ENCODE results near the gene C17orf100.

The C17orf100 gene

DNA sequence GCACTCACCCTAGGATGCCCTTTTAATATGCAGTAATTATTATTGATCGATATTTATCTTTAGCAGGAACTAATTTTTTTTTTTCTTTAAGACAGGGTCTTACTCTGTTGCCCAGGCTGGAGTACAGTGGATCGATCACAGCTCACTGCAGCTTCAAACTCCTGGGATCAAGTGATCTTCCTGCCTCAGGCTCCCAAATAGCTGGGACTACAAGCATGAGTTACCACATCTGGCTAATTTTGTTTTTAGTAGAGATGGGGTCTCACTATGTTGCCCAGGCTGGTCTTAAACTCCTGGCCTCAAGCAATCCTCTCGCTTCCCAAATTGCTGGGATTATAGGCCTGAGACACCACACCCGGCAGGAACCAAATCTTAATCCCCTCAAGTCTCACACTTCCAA is 40.3 kb upstream of the C17orf100 start:
- Histone ChIP-seq H3K4me1 (ENCODE audit: insufficient read depth, low read length, poor library complexity, severe bottlenecking) (no peaks in the 10 kb centered on the region), H3K27me3 (ENCODE audit: insufficient read depth, low read length, poor library complexity, severe bottlenecking) (no peaks in the 10 kb centered on the region), H2AFZ (ENCODE audit: low read length) (no peak overlapping the region), H3K9me3 (ENCODE audit: insufficient read depth, low read depth, low read length) (no peaks in the 10 kb centered on the region), H3K79me2 (ENCODE audit: insufficient read depth, low read length) (no peaks in the 10 kb centered on the region), H3K4me3 (ENCODE audit: low read length, poor library complexity, severe bottlenecking) (no peak overlapping the region), H3K36me3 (ENCODE audit: insufficient read depth, low read length) (peaks cover 46% of the 10 kb centered on the region; the same call in 1 of the 2 replicates), H3K9ac (ENCODE audit: low read depth, low read length, poor library complexity, severe bottlenecking) (no peak overlapping the region), H3K9me2 (replicated peaks; ENCODE audit: low read depth, low read length) (no peaks in the 10 kb centered on the region), H3K4me2 (ENCODE audit: low read depth, low read length, poor library complexity, severe bottlenecking) (no peak overlapping the region), H4K20me1 (ENCODE audit: insufficient read depth, low read length, poor library complexity, severe bottlenecking) (no peaks in the 10 kb centered on the region), H3F3A (ENCODE audit: low read depth) (no peaks in the 10 kb centered on the region)
- TF ChIP-seq, protein P1, sequence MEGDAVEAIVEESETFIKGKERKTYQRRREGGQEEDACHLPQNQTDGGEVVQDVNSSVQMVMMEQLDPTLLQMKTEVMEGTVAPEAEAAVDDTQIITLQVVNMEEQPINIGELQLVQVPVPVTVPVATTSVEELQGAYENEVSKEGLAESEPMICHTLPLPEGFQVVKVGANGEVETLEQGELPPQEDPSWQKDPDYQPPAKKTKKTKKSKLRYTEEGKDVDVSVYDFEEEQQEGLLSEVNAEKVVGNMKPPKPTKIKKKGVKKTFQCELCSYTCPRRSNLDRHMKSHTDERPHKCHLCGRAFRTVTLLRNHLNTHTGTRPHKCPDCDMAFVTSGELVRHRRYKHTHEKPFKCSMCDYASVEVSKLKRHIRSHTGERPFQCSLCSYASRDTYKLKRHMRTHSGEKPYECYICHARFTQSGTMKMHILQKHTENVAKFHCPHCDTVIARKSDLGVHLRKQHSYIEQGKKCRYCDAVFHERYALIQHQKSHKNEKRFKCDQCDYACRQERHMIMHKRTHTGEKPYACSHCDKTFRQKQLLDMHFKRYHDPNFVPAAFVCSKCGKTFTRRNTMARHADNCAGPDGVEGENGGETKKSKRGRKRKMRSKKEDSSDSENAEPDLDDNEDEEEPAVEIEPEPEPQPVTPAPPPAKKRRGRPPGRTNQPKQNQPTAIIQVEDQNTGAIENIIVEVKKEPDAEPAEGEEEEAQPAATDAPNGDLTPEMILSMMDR (conservative IDR thresholded peaks at IDR 0.05; ENCODE audit: low read length): no peak
- no peak for TF ChIP-seq EZH2phosphoT487 (IDR thresholded peaks at IDR 0.05; ENCODE audit: borderline replicate concordance)

DNA sequence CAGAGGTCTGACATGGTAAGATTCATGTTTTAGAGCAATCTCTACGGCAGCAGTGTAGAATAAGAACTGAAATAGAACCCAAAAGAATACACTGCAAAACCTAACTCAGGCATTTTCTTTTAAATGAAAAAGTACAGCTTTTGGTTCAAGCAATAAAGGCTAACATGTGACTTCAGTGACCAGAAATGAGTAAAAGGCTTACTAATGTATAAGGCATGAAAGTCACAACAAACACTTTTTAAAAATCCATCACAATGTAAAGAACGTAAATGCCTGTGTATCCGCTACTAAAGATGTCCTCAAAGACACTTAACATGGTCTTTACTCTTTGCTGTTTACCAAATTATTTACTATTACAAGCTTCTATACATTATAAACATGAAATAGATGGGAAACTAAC is 27.6 kb upstream of the C17orf100 start:
- H3K4me2 ChIP-seq (ENCODE audit: low read depth, low read length, poor library complexity, severe bottlenecking): no peak overlapping the region
- H3K4me1 ChIP-seq (ENCODE audit: insufficient read depth, low read length, poor library complexity, severe bottlenecking): no peaks in the 10 kb centered on the region
- H3K9ac ChIP-seq (ENCODE audit: low read depth, low read length, poor library complexity, severe bottlenecking): no peak overlapping the region
- H4K20me1 ChIP-seq (ENCODE audit: insufficient read depth, low read length, poor library complexity, severe bottlenecking): peaks cover 3% of the 10 kb centered on the region
- no peak overlapping the region for H2AFZ ChIP-seq (ENCODE audit: low read length)
- H3K79me2 ChIP-seq (ENCODE audit: insufficient read depth, low read length): no peaks in the 10 kb centered on the region
- H3K27me3 ChIP-seq (ENCODE audit: insufficient read depth, low read length, poor library complexity, severe bottlenecking): no peaks in the 10 kb centered on the region
- H3K4me3 ChIP-seq (ENCODE audit: low read length, poor library complexity, severe bottlenecking): no peak overlapping the region
- H3K36me3 ChIP-seq (ENCODE audit: insufficient read depth, low read length): peaks cover 41% of the 10 kb centered on the region; the same call in 1 of the 2 replicates
- no peaks in the 10 kb centered on the region for H3F3A ChIP-seq (ENCODE audit: low read depth)
- H3K9me3 ChIP-seq (ENCODE audit: insufficient read depth, low read depth, low read length): no peaks in the 10 kb centered on the region
- TF ChIP-seq, protein P1 (conservative IDR thresholded peaks at IDR 0.05; ENCODE audit: low read length): no peak
- no peak for TF ChIP-seq EZH2phosphoT487 (IDR thresholded peaks at IDR 0.05; ENCODE audit: borderline replicate concordance)
- no peaks in the 10 kb centered on the region for H3K9me2 ChIP-seq (replicated peaks; ENCODE audit: low read depth, low read length)

DNA sequence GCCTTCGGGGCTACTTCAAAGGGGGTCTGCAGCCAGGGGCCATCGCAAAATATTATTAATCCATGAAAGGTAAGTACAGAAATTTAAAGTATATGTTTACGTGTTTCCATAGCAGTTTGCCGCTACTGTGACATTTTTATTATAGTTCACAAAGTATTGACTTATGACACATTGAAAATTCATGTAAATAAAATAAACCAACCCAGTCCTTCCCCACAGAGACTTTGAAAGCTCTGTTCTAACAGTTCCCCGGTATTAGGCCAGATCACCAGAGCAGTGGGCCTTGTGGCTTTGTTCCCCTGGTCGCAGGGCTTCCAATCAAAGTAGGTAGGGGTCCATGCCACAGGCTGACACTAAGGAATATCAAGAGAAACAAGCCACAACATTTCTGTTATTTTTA is 24.9 kb upstream of the C17orf100 start:
- Histone ChIP-seq H3F3A (ENCODE audit: low read depth) (no peaks in the 10 kb centered on the region), H3K4me1 (ENCODE audit: insufficient read depth, low read length, poor library complexity, severe bottlenecking) (no peaks in the 10 kb centered on the region), H3K9me2 (replicated peaks; ENCODE audit: low read depth, low read length) (no peaks in the 10 kb centered on the region), H3K36me3 (ENCODE audit: insufficient read depth, low read length) (peaks cover 34% of the 10 kb centered on the region; the same call in 1 of the 2 replicates), H2AFZ (ENCODE audit: low read length) (no peak overlapping the region), H3K9me3 (ENCODE audit: insufficient read depth, low read depth, low read length) (no peaks in the 10 kb centered on the region), H3K79me2 (ENCODE audit: insufficient read depth, low read length) (no peaks in the 10 kb centered on the region), H3K9ac (ENCODE audit: low read depth, low read length, poor library complexity, severe bottlenecking) (no peak overlapping the region), H3K27me3 (ENCODE audit: insufficient read depth, low read length, poor library complexity, severe bottlenecking) (no peaks in the 10 kb centered on the region), H3K4me3 (ENCODE audit: low read length, poor library complexity, severe bottlenecking) (no peak overlapping the region), H4K20me1 (ENCODE audit: insufficient read depth, low read length, poor library complexity, severe bottlenecking) (peaks cover 3% of the 10 kb centered on the region), H3K4me2 (ENCODE audit: low read depth, low read length, poor library complexity, severe bottlenecking) (no peak overlapping the region)
- TF ChIP-seq, protein P1 (conservative IDR thresholded peaks at IDR 0.05; ENCODE audit: low read length): no peak
- no peak for TF ChIP-seq EZH2phosphoT487 (IDR thresholded peaks at IDR 0.05; ENCODE audit: borderline replicate concordance)
